SK-N-SH (cell line): ENCODE data around the gene TMEM47. TPM values are rescaled to one million over a fixed set of nuclear protein-coding genes. Genes with fewer than 3 reads are reported as not detected.

Experiments used
- CTCF ChIA-PET: fragments of 300-600, 350-600 bp; formaldehyde crosslinking; extraction: SDS; loops from one replicate; lab custom pipeline; 2021; lab: Yijun Ruan, JAX
- POLR2A ChIA-PET: fragments of 350-600 bp; sonication (Branson Sonifier 250); formaldehyde crosslinking; extraction: SDS; loops from one replicate; lab custom pipeline; 2020; ENCODE audit warnings: antibody characterized with exemption, inconsistent platforms; lab: Yijun Ruan, JAX
- DNase-seq: peaks from one replicate; pipeline ENCODE4 v3.0.0; 2012
- H2AFZ ChIP-seq: fragments of 200-600 bp; sonication (generic); 2 replicates; pipeline ENCODE4 v1.8.1; 2016; ENCODE audit warnings: antibody characterized with exemption, mild to moderate bottlenecking, low read depth
- H3F3A ChIP-seq: fragments of 200-600 bp; sonication (generic); replicated peaks from 2 replicates; pipeline ENCODE3; 2016; ENCODE audit warnings: antibody characterized with exemption, mild to moderate bottlenecking; ENCODE audit not compliant: insufficient read depth
- H3K27ac ChIP-seq, 2 experiments: fragments of 200-500 bp in 1 of 2; fragments of 200-600 bp in 1 of 2; sonication (Bioruptor generic) in 1 of 2; sonication (generic), shearing (Covaris generic) in 1 of 2; 2 replicates each; pipeline versions ENCODE4 v1.5.1 to v1.6.1; 2014 to 2016; ENCODE audit warnings: low read depth in 2 of 2, inconsistent platforms in 1 of 2, low read length in 1 of 2, mild to moderate bottlenecking in 1 of 2, mixed read lengths in 1 of 2
- H3K27me3 ChIP-seq: fragments of 200-600 bp; sonication (generic), shearing (Covaris generic); 2 replicates; pipeline ENCODE4 v1.6.1; 2016; ENCODE audit warnings: mixed run types; ENCODE audit not compliant: insufficient read depth
- H3K36me3 ChIP-seq, 2 experiments: fragments of 200-500 bp in 1 of 2; fragments of 200-600 bp in 1 of 2; sonication (Bioruptor generic) in 1 of 2; sonication (generic) in 1 of 2; replicated peaks in 1 of 2; 2 replicates each; pipeline versions ENCODE3 to v1.5.1; 2014 to 2016; ENCODE audit warnings: low read length in 1 of 2, mild to moderate bottlenecking in 1 of 2; ENCODE audit not compliant: insufficient read depth in 2 of 2, control insufficient read depth in 1 of 2
- H3K4me1 ChIP-seq, 2 experiments: fragments of 200-500 bp in 1 of 2; fragments of 200-600 bp in 1 of 2; sonication (Bioruptor generic) in 1 of 2; sonication (generic), shearing (Covaris generic) in 1 of 2; 2 replicates each; pipeline versions ENCODE4 v1.5.1 to v1.6.1; 2014 to 2016; ENCODE audit warnings: low read depth in 1 of 2, low read length in 1 of 2, mixed run types in 1 of 2; ENCODE audit not compliant: insufficient read depth in 2 of 2, control insufficient read depth in 1 of 2
- H3K4me2 ChIP-seq: fragments of 200-600 bp; sonication (generic), shearing (Covaris generic); 2 replicates; pipeline ENCODE4 v1.6.1; 2017; ENCODE audit warnings: mixed run types
- H3K4me3 ChIP-seq, 2 experiments: fragments of 200-500 bp in 1 of 2; fragments of 200-600 bp in 1 of 2; sonication (Bioruptor generic) in 1 of 2; sonication (generic), shearing (Covaris generic) in 1 of 2; 2 replicates each; pipeline versions ENCODE4 v1.5.1 to v1.8.1; 2014 to 2016; ENCODE audit warnings: low read depth in 2 of 2, inconsistent platforms in 1 of 2, low read length in 1 of 2, mild to moderate bottlenecking in 1 of 2, mixed read lengths in 1 of 2, moderate library complexity in 1 of 2
- H3K79me2 ChIP-seq: fragments of 200-600 bp; sonication (generic); 2 replicates; pipeline ENCODE4 v1.8.1; 2017; ENCODE audit warnings: mild to moderate bottlenecking; ENCODE audit not compliant: insufficient read depth
- H3K9ac ChIP-seq: fragments of 200-600 bp; sonication (generic); 2 replicates; pipeline ENCODE4 v1.6.1; 2017; ENCODE audit warnings: mixed run types
- H3K9me2 ChIP-seq: fragments of 200-600 bp; sonication (generic); 2 replicates; pipeline ENCODE4 v1.6.1; 2017; ENCODE audit warnings: mixed run types
- H3K9me3 ChIP-seq: fragments of 200-600 bp; sonication (generic); 2 replicates; pipeline ENCODE4 v1.6.1; 2017; ENCODE audit warnings: mixed run types, mild to moderate bottlenecking, moderate library complexity
- H4K20me1 ChIP-seq: fragments of 200-600 bp; sonication (generic); 2 replicates; pipeline ENCODE4 v1.6.1; 2017; ENCODE audit warnings: mild to moderate bottlenecking, mixed run types; ENCODE audit not compliant: insufficient read depth
- CHD2 ChIP-seq: fragments of 150-350 bp; IDR thresholded peaks from 2 replicates; pipeline ENCODE4 v1.6.1; 2018; ENCODE audit warnings: low read length; ENCODE audit not compliant: partially characterized antibody
- FOSL2 ChIP-seq: IDR thresholded peaks from 2 replicates; pipeline ENCODE4 v1.4.0; 2012; ENCODE audit warnings: low read depth, mild to moderate bottlenecking, moderate library complexity, borderline replicate concordance
- GABPA ChIP-seq: IDR thresholded peaks from 2 replicates; pipeline ENCODE4 v1.4.0; 2012; ENCODE audit warnings: low read depth, mild to moderate bottlenecking
- NRF1 ChIP-seq: IDR thresholded peaks from 2 replicates; pipeline ENCODE4 v1.6.1; 2012; ENCODE audit warnings: low read depth, mild to moderate bottlenecking, low read length
- RCOR1 ChIP-seq: fragments of 150-350 bp; IDR thresholded peaks from 2 replicates; pipeline ENCODE4 v1.6.1; 2017; ENCODE audit warnings: antibody characterized with exemption, low read length
- RFX5 ChIP-seq: IDR thresholded peaks from 2 replicates; pipeline ENCODE4 v1.6.1; 2012; ENCODE audit warnings: mild to moderate bottlenecking, improper control_type of control experiment, low read length
- RXRA ChIP-seq: IDR thresholded peaks from 2 replicates; pipeline ENCODE4 v1.4.0; 2012; ENCODE audit warnings: low read depth, mild to moderate bottlenecking, borderline replicate concordance
- SMC3 ChIP-seq: IDR thresholded peaks from 2 replicates; pipeline ENCODE4 v1.6.1; 2012; ENCODE audit warnings: low read depth, low read length, improper control_type of control experiment
- TAF1 ChIP-seq: IDR thresholded peaks from 2 replicates; pipeline ENCODE4 v1.6.1; 2012; ENCODE audit warnings: low read depth, mild to moderate bottlenecking, low read length, moderate library complexity, borderline replicate concordance
- TEAD4 ChIP-seq: IDR thresholded peaks from 2 replicates; pipeline ENCODE4 v1.4.0; 2012; ENCODE audit warnings: mild to moderate bottlenecking, borderline replicate concordance; ENCODE audit not compliant: insufficient read depth
- WGBS: methylation state at CpG from one replicate; pipeline ENCODE4 v1.1.6; 2017; ENCODE audit warnings: low lambda C conversion rate; 5-methylcytosine and 5-hydroxymethylcytosine counted together
- polyA plus RNA-seq, 3 experiments: library from polyadenylated mRNA; depleted of rRNA; stranded (reverse); fragments of >200 nt; gene quantifications; 2 replicates each; pipeline ENCODE4 v1.2.3, GENCODE V29; 2012
- TF ChIP-seq, protein P1 (sequence below): fragments of 150-350 bp; IDR thresholded peaks from 2 replicates; pipeline ENCODE4 v1.6.1; 2016; ENCODE audit warnings: mild to moderate bottlenecking, low read depth, low read length
- TF ChIP-seq, protein P2 (sequence below): IDR thresholded peaks from 2 replicates; pipeline ENCODE4 v1.4.0; 2012; ENCODE audit warnings: low read depth, borderline replicate concordance

The TMEM47 gene
- polyA plus RNA-seq, 1 of the 3 experiments (the other 2 are of a cell fraction) = 0.02 TPM

GRCh38 chrX:34655501-34656455 is 1.3 kb downstream of the TMEM47 start:
- no peak for DNase-seq
- Histone ChIP-seq H4K20me1 (no peaks in the 10 kb centered on the region), H3K27me3 (peaks cover 38% of the 10 kb centered on the region), H2AFZ (no peak overlapping the region; the same call in 1 of the 2 replicates), H3K4me1 (peaks cover 0 to 6% of the 10 kb centered on the region in 2 experiments; a peak in 2 of 4 replicates), H3F3A (no peaks in the 10 kb centered on the region), H3K9me3 (no peaks in the 10 kb centered on the region), H3K27ac (no peak overlapping the region), H3K36me3 (no peaks in the 10 kb centered on the region), H3K4me2 (peak overlapping the region; percentile 79), H3K79me2 (no peaks in the 10 kb centered on the region), H3K9ac (no peak overlapping the region), H3K4me3 (peak overlapping the region in 1 of 2 experiments; percentile 23; a peak in 1 of 4 replicates), H3K9me2 (no peaks in the 10 kb centered on the region)
- POLR2A ChIA-PET = no interaction called here
- 8% methylated on average over 25 of the region's 25 CpGs for WGBS
- TF ChIP-seq CHD2 = no peak
- no peak for TF ChIP-seq GABPA
- TF ChIP-seq, protein P1, sequence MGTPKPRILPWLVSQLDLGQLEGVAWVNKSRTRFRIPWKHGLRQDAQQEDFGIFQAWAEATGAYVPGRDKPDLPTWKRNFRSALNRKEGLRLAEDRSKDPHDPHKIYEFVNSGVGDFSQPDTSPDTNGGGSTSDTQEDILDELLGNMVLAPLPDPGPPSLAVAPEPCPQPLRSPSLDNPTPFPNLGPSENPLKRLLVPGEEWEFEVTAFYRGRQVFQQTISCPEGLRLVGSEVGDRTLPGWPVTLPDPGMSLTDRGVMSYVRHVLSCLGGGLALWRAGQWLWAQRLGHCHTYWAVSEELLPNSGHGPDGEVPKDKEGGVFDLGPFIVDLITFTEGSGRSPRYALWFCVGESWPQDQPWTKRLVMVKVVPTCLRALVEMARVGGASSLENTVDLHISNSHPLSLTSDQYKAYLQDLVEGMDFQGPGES = no peak
- TF ChIP-seq RCOR1 = no peak
- no peak for TF ChIP-seq SMC3
- no peak for TF ChIP-seq FOSL2
- TF ChIP-seq TAF1 = no peak
- TF ChIP-seq RXRA = no peak
- TF ChIP-seq TEAD4 = no peak
- no peak for TF ChIP-seq NRF1
- no peak for TF ChIP-seq RFX5
- CTCF ChIA-PET = interaction anchor here (1.9 kb wide), 1 partner anchor 18 kb away, joined by 7 read pairs; no protein-coding TSS in a partner anchor

DNA sequence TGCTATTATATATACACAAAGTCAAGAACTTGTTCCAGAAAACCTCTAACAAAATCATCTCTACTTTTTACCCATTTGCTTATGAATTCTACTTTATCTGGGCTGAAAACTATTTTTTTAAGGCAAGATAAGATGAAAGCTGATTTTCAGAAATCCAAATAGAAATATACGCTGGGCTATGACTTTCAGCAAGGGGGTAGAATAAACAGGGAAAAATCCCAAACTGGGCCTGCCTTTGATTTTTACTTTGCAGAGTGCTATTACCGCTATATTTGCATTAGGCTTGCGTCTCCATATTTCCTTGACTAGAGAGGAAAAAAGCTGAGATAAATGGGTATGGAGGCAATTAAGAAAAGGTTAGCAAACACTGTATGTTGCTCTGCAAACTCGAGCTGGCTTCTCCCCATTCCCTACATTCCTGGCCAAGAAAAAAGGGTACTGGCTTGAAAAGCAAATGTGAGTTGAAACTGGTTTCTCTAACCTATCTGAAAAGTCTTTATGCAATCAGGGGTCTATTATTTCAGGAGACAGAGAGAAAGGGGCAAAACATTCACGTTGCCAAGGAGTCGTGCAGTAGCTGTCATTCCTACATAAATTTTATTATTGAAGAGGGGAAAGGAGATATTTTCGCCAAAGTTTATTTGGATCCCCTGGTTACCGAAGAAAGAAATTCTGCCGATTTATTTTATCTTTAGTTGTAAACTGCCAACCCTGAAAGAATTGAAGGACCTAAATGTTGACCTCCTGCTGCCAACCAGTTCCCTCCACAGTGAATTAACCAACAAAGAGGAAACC is 2.2 kb downstream of the TMEM47 start:
- Histone ChIP-seq H3K4me2 (peak overlapping the region; percentile 79; the same call in 1 of the 2 replicates), H3K27ac (no peak overlapping the region), H3K4me3 (no peak overlapping the region), H3F3A (no peaks in the 10 kb centered on the region), H3K36me3 (no peaks in the 10 kb centered on the region), H4K20me1 (no peaks in the 10 kb centered on the region), H3K79me2 (no peaks in the 10 kb centered on the region), H3K9me3 (no peaks in the 10 kb centered on the region), H3K27me3 (peaks cover 38% of the 10 kb centered on the region), H3K9ac (no peak overlapping the region), H3K4me1 (peaks cover 0 to 6% of the 10 kb centered on the region in 2 experiments; a peak in 2 of 4 replicates), H3K9me2 (no peaks in the 10 kb centered on the region), H2AFZ (no peak overlapping the region)
- no peak for DNase-seq
- POLR2A ChIA-PET = no interaction called here
- CTCF ChIA-PET = interaction anchor here (1.9 kb wide), 1 partner anchor 17 kb away, joined by 7 read pairs; no protein-coding TSS in a partner anchor
- TF ChIP-seq, protein P2, sequence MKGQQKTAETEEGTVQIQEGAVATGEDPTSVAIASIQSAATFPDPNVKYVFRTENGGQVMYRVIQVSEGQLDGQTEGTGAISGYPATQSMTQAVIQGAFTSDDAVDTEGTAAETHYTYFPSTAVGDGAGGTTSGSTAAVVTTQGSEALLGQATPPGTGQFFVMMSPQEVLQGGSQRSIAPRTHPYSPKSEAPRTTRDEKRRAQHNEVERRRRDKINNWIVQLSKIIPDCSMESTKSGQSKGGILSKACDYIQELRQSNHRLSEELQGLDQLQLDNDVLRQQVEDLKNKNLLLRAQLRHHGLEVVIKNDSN = no peak
- TF ChIP-seq FOSL2 = no peak
- WGBS = 8% methylated on average over 9 of the region's 9 CpGs
